Prostate gland (tissue), 2 donors: ENCODE data around the gene HENMT1.

Experiments used
- CTCF ChIP-seq, 4 experiments: fragments of 200-600 bp in 2 of 4; fragments of 450-650 bp in 2 of 4; sonication (generic) in 2 of 4; IDR thresholded peaks; 1 replicate in 3 of 4; 2 replicates in 1 of 4; pipeline ENCODE4 v1.5.1; 2016 to 2019; ENCODE audit warnings: antibody characterized with exemption in 4 of 4, mild to moderate bottlenecking in 2 of 4, moderate library complexity in 2 of 4
- POLR2A ChIP-seq: fragments of 450-650 bp; IDR thresholded peaks from one replicate; pipeline ENCODE4 v1.6.1; 2016; ENCODE audit warnings: antibody characterized with exemption, mild to moderate bottlenecking
- POLR2AphosphoS5 ChIP-seq: sonication (generic); formaldehyde crosslinking; IDR thresholded peaks from one replicate; pipeline ENCODE4 v1.6.1; 2017; ENCODE audit warnings: antibody characterized with exemption

- TF ChIP-seq CTCF (IDR thresholded peaks at IDR 0.05) (peak in 1 of 4 experiments; percentile 9), POLR2A (peak; percentile 84), POLR2AphosphoS5 (peak; percentile 88)
Observed at GRCh38 chr1:108691942-108692723, 31.2 kb upstream of the HENMT1 start, which contains the start of gene PRPF38B.
